Measurements from ENCODE around the gene NAT8. TPM values are rescaled to one million over a fixed set of nuclear protein-coding genes. Genes with fewer than 3 reads are reported as not detected.
"Not testable (repeated sequence)": the region's sequence is repeated elsewhere in the genome, so short reads cannot be mapped to it uniquely, and the experiment has no call there.

Gene NAT8
- not detected for total RNA-seq

DNA sequence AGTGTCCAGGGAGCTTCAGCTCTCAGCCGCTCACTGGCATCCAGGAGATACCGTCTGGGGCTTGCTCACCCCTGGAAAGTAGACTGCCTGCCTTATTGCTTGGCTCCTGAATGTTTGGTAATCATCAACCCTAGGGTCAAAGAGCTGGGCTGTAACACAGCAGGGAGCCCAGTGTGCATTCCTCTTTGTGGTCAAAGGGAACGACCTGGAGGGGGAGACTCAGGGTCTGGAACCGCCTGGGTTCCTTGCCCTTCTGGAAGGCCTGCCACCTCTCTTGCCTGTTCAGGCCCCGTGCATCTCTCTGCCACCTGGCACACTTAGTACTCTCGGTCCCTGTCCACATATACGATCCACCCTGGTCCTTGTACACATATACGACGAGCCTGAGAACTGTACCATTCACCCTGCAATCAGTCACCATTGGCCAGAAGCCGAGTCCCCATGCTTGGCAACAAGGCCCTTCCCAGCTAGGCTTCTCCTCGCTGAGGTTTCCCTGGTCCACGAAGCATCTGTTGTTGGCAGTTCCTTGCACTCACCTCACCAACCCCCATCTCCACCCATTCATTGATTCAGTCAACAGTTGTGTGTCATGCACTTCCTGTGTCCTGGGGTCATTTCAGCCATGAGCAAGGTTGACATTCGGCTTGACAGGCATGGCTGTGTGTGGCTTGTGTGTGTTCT, at the start of gene NAT8:
Gene NAT8 (minus strand): TSS at position 85 of the 681 bp plus-strand sequence. CDS start 794 bp downstream, outside the sequence.
- peaks cover 13% of the 10 kb centered on the region for H3K27me3 Mint-ChIP-seq
- peaks cover 11% of the 10 kb centered on the region for H3K9me3 Mint-ChIP-seq
- no peaks in the 10 kb centered on the region for H3K36me3 Mint-ChIP-seq
- H3K4me1 Mint-ChIP-seq: no peaks in the 10 kb centered on the region
- no peak within 1 kb of the TSS for H3K4me3 Mint-ChIP-seq
- H3K27ac Mint-ChIP-seq: no peak within 1 kb of the TSS
- DNase-seq: no peak

- H3K4me1 Mint-ChIP-seq: not testable (repeated sequence)
These were observed 48.3 kb upstream of the NAT8 start for GRCh38 chr2:73690372-73691088.

GRCh38 chr2:73688494-73688893, 46.3 kb upstream of the NAT8 start:
- H3K27me3 Mint-ChIP-seq, H3K4me3 Mint-ChIP-seq, DNase-seq, H3K27ac Mint-ChIP-seq, H3K36me3 Mint-ChIP-seq, H3K9me3 Mint-ChIP-seq, H3K4me1 Mint-ChIP-seq: not testable (repeated sequence)

More at GRCh38 chr2:73690372-73691088, 48.3 kb upstream of the NAT8 start:
- H3K9me3 Mint-ChIP-seq, H3K27me3 Mint-ChIP-seq, H3K27ac Mint-ChIP-seq, H3K36me3 Mint-ChIP-seq, H3K4me3 Mint-ChIP-seq: not testable (repeated sequence)
- DNase-seq: peak; percentile 9

DNA sequence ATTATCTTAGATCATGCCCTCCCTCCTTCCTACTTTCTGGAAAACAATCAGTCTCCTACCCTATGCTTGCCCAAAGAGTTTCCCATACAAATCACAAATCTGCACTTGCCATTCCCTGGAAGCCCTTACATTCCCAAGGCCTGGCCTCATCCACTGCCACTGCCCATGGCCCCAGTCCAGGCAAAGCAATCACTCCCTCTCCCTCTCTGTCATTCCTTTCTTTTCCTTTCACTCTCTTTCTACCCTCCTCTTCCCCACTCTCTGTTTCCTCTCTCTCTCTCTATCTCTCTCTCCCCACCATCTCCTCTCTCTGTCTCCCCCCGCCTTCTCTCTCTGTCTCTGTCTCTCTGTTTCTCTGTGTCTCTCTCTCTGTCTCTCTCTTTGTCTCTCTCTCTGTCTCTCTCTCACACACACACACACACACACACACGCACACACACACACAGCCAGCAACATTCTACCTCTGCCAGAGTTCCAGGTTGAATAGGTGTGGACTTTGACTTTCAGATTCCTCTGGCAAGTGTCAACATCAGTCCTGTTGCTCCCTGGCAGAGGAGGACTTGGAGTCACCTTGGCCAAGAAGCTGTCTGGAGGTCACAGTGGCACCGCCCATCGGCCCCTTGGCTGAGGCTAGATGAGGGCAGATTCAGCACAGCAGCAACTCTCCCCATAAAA, 43.7 kb upstream of the NAT8 start:
- H3K27ac Mint-ChIP-seq: no peak overlapping the region
- H3K4me3 Mint-ChIP-seq: no peak overlapping the region
- peaks cover 4% of the 10 kb centered on the region for H3K9me3 Mint-ChIP-seq
- no peaks in the 10 kb centered on the region for H3K27me3 Mint-ChIP-seq
- DNase-seq: no peak
- no peaks in the 10 kb centered on the region for H3K4me1 Mint-ChIP-seq
- H3K36me3 Mint-ChIP-seq: peaks cover 1% of the 10 kb centered on the region

DNA sequence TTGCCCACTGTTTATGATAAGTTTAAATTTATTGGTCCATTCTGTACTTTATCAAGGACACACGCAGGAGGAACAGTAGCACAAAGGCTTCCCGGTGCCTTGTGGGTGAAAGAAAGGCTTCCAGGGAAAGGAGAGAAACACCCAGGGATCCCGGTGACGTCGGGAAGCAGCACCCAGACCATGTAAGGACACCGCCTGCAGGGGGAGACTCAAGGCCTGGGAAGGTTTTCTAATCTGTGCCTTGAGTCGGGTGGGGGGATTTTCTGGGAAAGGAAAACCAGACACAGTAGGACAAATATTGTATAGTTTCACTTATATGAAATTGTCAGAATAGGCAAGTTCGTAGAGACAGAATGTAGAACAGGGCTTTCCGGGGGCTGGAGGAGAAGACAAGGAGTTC, 42.7 kb upstream of the NAT8 start:
- not testable (repeated sequence) for H3K27ac Mint-ChIP-seq, DNase-seq, H3K9me3 Mint-ChIP-seq

GRCh38 chr2:73684325-73684724, 42.1 kb upstream of the NAT8 start:
- H3K27me3 Mint-ChIP-seq, H3K36me3 Mint-ChIP-seq, H3K9me3 Mint-ChIP-seq, H3K4me3 Mint-ChIP-seq, H3K27ac Mint-ChIP-seq, H3K4me1 Mint-ChIP-seq, DNase-seq: not testable (repeated sequence)

More for the DNA sequence above, 42.7 kb upstream of the NAT8 start:
- not testable (repeated sequence) for H3K4me3 Mint-ChIP-seq, H3K27me3 Mint-ChIP-seq, H3K4me1 Mint-ChIP-seq, H3K36me3 Mint-ChIP-seq

- H3K4me1 Mint-ChIP-seq, H3K4me3 Mint-ChIP-seq, DNase-seq, H3K27me3 Mint-ChIP-seq, H3K9me3 Mint-ChIP-seq, H3K36me3 Mint-ChIP-seq, H3K27ac Mint-ChIP-seq: not testable (repeated sequence)
These were observed 37.8 kb upstream of the NAT8 start for GRCh38 chr2:73679951-73680571.

DNA sequence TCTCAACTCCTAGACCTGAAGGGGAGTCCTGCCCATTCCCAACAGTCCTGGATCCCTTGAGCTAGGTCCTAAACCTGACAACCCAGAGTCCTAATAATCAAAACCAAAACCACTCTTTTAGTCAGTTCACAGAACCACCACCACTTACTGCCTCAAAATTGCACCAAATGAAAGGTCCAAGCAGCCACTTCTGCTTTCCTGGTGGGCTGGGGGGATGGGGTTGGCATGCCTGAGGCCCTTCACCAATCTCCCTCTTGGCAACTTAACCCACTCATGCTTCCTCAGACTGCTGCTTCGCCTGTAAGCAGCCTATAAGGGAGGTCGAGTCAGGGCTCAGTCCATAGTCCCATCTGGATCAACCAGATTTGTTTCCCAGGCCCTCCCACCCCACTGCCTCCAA, 37.0 kb upstream of the NAT8 start:
- not testable (repeated sequence) for H3K4me1 Mint-ChIP-seq, H3K36me3 Mint-ChIP-seq, H3K27ac Mint-ChIP-seq, H3K4me3 Mint-ChIP-seq, DNase-seq, H3K9me3 Mint-ChIP-seq, H3K27me3 Mint-ChIP-seq

DNA sequence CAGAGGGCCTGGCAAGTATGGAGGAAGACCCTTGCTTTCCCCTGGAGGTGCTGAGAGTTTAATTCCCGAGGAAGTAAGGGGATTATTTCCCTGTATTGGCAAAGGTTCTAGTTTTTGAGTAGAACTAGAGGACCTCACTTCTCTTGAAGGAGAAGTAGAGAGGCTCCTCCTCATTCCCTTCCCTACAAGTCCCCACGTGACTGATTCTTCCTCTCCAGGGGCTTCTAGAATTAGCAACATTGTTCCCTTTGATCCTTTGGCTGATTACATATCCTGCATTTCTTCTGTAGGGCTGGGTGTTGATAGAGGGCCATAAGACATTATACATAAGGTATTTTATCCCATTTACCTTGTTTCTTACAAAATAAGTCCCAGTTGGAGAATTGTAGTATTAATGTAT, 35.8 kb upstream of the NAT8 start:
- not testable (repeated sequence) for H3K9me3 Mint-ChIP-seq, H3K4me3 Mint-ChIP-seq, H3K36me3 Mint-ChIP-seq, DNase-seq, H3K4me1 Mint-ChIP-seq, H3K27ac Mint-ChIP-seq, H3K27me3 Mint-ChIP-seq

GRCh38 chr2:73676211-73676610, 34.0 kb upstream of the NAT8 start:
- not testable (repeated sequence) for H3K27me3 Mint-ChIP-seq, H3K36me3 Mint-ChIP-seq, H3K4me3 Mint-ChIP-seq, H3K27ac Mint-ChIP-seq, H3K9me3 Mint-ChIP-seq, DNase-seq, H3K4me1 Mint-ChIP-seq

DNA sequence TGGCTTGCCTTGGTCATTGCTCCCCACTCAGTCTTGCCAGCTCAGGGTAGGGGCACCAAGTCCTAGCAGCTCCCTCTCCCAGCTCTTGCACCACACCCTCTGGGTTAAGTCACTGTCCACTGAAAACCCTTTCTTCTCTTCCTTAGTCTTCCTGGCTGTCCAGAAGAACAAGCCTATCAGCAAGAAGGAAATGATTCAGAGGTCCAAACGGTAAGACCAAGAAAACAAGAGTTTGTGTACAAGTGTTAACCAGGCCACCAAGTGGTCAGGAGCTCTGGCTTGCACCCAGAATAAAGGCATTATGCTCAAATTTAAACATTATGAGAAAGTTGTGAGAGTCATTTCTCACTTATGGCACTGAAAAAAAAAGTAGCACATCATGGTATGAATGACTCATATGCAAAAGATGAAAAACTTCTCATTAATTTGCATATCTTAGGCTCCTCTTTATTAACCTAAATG, 32.5 kb upstream of the NAT8 start:
- not testable (repeated sequence) for DNase-seq, H3K27ac Mint-ChIP-seq, H3K4me1 Mint-ChIP-seq, H3K4me3 Mint-ChIP-seq, H3K9me3 Mint-ChIP-seq, H3K36me3 Mint-ChIP-seq, H3K27me3 Mint-ChIP-seq

DNA sequence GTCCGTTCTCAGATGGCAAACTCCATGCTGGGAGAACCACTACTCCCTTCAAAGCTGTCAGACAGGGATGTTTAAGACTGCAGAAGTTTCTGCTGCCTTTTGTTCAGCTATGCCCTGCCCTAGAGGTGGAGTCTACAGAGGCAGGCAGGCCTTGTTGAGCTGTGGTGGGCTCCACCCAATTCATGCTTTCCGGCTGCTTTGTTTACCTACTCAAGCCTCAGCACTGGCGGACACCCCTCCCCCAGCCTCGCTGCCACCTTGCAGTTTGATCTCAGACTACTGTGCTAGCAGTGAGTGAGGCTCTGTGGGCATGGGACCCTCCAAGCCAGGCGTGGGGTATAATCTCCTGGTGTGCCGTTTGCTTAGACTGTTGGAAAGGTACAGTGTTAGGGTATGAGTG, 27.8 kb upstream of the NAT8 start:
- not testable (repeated sequence) for H3K9me3 Mint-ChIP-seq, H3K27me3 Mint-ChIP-seq, H3K36me3 Mint-ChIP-seq, DNase-seq, H3K27ac Mint-ChIP-seq, H3K4me3 Mint-ChIP-seq, H3K4me1 Mint-ChIP-seq

- H3K4me1 Mint-ChIP-seq, DNase-seq, H3K27ac Mint-ChIP-seq, H3K27me3 Mint-ChIP-seq, H3K36me3 Mint-ChIP-seq, H3K4me3 Mint-ChIP-seq, H3K9me3 Mint-ChIP-seq: not testable (repeated sequence)
These were observed 25.0 kb upstream of the NAT8 start for GRCh38 chr2:73667239-73667638.

- Mint-ChIP-seq H3K9me3 (peaks cover under 1% of the 10 kb centered on the region), H3K27ac (no peak overlapping the region), H3K36me3 (no peaks in the 10 kb centered on the region), H3K4me3 (no peak overlapping the region), H3K4me1 (peaks cover 6% of the 10 kb centered on the region), H3K27me3 (no peaks in the 10 kb centered on the region)
- DNase-seq: no peak
These were observed 12.0 kb upstream of the NAT8 start for GRCh38 chr2:73654175-73654574.

GRCh38 chr2:73652348-73652747, 10.1 kb upstream of the NAT8 start:
- Mint-ChIP-seq H3K27me3 (peaks cover 3% of the 10 kb centered on the region), H3K4me3 (no peak overlapping the region), H3K4me1 (peaks cover 6% of the 10 kb centered on the region), H3K36me3 (no peaks in the 10 kb centered on the region), H3K9me3 (no peaks in the 10 kb centered on the region), H3K27ac (no peak overlapping the region)
- no peak for DNase-seq

All from activated naive CD8-positive, alpha-beta T cell treated with anti-CD3 and anti-CD28 coated beads for 36 hours (primary cell).